ENCODE data around the gene EGFR.

Gene EGFR

DNA sequence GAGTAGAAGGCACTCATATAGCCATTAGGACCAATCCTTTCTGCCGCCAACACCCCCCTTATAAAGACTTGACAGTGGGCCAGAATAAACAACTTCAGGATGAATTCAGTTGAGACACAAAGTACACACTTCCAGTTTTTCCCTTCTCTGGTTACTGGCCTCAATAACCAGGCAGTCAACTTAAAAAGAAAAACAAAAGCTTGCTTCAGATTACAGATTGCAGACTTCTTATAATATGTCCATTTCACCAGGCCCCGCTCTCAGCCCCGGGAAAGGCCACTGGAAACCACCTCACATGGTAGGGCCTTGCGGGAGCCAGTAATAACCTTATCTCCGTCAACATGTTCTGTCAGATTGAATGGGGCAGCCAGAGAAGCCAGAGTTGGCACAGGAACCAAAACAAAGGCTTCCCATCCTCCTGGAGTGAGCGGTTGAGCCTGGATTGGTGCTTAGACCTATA, 108.8 kb downstream of the EGFR start:
- DNase-seq (ENCODE audit: low read depth), result no peak

DNA sequence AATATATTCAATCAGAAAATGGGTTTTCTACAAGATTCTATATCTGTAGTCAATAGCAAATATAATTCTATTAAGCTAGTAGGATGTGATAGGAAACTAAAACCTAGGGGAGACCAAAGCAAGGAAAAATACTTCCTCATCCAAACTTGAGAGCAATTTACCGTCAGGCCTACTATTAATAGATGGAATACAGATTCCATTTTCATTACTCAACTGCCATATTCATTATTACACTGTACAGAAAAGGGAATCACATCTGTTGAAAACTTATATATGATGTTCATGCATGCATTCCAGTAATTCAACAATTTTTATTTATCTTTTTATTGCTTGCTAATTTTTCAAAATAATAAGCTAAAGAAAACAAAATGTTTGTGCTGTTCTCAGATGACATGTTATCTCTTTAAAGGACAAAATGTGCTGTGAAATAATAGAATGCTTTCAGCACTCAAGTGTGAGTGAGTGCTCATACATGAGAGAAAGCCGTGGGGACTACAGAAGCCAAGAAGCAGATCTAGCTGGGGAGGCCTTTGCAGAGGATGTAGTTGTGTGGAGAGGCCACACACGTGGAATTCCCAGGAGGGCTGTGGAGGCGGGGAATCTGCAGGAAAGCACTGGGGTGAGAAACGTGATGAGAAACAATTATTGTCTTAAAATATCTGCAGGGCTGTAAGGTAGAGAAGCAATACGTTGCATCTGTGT, 110.0 kb downstream of the EGFR start:
- DNase-seq (ENCODE audit: low read depth), result no peak

DNA sequence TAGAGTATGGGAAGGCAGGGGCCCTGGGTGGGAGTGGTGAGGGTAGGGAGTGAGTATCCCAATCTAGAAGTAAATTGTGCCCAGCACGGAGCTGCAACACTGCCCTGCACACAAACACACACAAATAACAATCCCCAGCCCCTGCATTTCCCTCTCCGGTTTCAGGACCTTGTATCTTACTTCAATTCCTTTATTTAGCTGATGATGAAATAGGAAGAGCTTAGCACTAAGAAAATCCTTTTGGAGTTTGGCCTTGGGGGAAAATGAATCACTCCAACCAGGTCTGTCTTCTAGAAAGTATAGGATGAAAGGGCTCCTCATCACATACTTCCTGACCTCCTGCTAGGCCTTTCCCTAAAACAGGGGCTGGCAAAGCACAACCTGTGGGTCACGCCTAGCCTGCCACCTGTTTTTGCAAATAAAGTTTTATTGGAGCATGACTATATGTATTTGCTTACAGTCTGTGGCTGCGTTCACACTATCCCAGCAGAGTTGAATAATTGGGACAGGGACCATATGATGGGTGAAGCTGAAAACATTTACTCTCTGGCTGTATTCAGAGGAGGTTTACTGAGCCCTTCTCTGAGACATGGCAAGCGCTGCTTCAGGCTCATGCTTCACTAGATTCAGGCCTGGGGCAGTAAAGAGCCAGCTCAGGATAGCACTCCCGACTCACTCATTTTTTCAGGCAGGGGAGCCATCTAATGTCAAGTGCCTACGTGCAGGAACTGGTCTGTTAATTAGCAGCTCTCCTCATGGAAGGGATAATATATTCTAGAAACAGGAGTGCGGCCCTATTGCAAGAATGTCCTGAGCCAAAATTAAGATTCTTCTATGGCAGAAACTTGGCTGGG, 111.0 kb downstream of the EGFR start:
- no peak for DNase-seq (ENCODE audit: low read depth)

DNA sequence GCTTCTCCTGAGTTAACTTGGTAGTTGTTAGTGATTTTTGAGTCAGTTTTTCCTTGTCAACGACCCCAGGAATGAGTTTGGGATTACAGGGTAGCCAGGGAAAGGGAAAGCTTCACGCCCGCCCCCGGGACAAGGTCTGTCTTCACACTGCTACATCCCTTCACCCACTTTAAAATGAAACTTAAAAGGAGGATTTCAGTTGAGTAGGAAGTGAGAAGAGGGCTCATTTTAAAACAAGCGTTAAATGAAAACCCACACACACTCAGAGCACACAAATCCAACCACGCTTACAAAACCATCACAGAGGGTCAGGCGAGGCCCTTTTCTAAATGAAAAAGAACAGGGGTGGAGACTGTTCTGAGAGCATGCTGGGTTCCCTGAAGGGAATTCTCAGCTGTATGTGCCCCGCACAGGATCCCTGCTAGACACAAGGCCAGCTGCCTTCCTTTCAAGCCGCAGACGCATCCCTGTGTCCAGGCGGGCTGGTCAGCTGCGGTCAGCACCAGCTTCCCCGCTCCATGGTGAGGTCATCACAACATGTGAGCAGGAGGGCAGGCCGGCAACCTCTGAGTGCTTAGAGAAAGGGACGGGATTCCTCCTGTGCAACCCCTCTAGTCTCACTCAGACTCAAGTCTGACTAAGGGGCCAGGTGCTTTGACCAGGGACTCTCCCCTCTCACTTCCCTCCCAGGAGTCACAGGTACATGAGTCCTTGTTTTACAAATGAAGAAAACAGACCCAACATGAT, 111.8 kb downstream of the EGFR start:
- DNase-seq (ENCODE audit: low read depth), result peak; percentile 77

DNA sequence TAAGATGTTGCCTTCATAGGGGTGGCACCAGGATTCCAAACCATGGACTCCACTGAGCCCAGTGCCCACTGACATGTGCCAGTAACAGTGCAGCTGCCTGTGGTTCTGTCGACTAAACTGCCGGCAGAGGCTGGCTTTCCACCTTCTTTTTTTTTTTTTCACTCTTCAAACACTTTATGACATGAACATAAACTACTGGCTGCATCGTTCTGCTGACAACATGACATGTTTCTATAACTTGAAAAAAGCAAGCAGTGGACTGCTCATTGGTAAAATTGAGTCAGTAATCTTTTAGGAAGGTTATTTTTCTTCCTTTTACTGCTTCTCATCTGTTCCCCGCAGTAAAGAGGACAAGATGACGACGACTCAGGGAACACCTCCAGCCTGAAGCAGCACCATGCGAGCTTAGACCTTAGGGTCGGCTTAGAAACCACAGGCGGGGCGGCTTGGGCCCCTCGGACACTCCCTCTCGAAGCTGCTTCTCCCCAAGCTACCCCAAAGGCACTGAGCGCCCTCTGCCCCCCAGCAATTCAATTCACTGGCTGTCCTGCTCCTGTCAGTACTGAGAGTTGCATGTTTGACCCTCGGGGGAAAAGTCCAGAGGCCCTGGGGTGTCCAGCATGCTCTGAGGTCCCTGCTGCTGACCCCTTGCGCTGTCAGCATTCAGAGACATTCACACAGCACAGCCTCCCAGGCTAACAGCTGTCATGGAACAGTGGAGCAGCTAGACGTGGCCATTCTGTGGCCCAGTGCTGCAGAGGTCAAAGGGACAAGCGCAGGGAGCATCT, 112.5 kb downstream of the EGFR start:
- no peak for DNase-seq (ENCODE audit: low read depth)

DNA sequence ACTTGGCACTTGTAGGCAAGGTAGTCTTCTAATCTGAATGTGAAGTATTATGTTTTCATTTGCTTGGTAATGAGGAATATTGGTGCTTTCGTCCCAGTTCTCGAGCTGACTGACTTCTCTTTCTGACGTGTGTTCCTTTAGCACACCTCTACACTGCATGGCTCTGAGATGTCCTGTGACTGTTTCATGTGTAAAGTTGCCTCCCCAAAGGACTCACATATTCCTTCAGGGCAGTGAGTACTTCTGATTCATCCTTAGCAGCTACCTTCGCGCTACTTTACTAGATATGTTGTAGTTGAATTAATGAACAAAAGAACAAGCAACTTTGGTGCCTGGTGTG, 113.7 kb downstream of the EGFR start:
- DNase-seq (ENCODE audit: low read depth), result no peak

DNA sequence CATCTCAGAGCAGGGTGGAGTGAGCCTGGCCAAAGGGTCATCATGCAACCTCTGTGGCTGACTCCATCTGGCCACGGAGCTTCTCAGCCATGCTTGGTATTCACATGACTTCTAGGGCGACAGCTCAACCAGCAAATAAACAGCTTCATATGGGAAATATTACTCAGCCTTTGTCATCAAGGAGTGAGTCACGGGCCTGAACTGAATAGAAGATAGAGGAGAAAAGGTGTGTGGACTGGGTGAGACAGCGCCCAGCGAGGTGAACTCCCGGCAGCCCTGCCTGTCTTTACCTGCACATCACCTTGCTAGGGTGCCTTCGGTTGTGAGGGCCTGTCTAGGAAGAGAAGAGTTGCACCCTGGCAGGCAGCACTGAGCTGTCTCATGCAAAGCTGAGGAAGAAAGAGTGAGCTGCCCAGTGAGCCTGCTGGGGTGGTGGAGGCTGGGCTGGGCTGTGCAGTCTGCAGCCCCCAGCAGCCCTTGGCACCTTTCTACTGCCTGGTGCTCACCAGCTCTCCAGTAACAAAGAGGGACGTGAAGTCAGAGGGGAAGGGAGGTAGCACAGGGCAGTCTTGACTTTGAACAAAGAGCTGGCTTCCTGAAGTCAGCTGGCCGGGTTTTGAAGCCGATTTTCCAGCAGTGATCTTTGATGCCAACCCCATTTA, 114.2 kb downstream of the EGFR start:
- DNase-seq (ENCODE audit: low read depth), result peak; percentile 98

DNA sequence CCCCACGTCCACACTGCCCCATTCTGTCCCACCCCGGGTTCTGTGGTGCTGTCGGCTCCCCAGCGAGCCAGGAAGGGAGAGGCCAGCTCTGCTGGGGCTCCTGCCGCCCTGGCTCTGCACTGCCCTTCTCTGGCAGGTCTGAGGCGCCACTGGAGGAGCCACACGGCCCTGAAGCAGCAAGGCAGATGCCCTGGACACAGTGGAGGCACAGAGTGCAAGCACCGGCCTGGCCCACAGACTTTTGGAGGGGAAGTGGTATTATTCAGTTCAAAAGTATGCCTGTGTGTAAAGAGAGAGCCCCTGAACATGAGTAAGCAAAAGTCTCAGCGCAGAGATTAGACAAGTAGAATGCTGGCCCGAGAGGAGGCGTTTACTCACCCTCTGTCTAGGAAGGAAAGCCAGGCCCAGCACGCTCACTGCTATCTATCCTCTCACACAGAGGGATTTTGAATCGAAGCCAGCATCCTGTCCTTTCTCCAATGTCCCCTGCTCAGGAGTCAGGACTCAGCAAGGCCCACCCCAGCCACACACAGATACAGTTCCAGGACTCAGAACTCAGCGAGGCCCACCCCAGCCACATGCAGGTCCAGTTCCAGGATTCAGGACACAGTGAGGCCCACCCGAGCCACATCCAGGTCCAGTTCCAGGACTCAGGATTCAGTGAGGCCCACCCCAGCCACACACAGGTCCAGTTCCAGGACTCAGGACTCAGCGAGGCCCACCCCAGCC, 115.0 kb downstream of the EGFR start:
- DNase-seq (ENCODE audit: low read depth), result peak; percentile 95

DNA sequence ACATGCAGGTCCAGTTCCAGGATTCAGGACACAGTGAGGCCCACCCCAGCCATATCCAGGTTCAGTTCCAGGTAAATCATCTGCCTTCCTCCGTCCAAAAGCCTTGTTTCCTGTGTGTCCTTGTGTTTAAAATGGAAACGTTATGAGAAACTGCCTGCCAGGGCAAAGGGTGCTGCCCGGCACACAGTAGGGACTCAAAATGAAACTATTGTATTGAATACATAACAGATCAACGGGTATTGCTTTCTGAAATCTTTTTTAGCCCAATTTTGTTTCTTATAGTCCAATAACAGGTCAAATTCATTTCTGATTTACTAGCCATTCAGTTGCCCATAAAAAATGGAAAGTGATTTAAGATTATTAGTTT, 115.5 kb downstream of the EGFR start:
- DNase-seq (ENCODE audit: low read depth), result no peak

DNA sequence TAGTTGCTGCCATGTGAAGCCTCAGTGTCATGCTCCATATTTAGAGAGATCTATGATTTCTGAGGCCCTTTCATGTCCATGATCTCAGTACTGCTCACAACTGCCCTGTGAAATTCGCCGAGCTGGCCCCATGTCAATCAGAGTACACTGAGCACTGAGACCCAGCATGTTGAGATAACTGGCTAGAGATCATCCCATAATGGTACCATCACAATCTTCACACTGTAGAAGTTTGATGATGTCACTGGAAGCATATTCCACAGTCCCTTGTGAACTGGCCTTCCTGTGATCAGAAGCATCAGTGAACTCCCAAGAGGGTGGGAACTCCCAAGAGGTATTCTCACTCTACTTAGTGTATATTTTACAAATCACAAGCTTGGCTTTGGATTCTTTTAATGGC, 116.0 kb downstream of the EGFR start:
- DNase-seq (ENCODE audit: low read depth), result no peak

DNA sequence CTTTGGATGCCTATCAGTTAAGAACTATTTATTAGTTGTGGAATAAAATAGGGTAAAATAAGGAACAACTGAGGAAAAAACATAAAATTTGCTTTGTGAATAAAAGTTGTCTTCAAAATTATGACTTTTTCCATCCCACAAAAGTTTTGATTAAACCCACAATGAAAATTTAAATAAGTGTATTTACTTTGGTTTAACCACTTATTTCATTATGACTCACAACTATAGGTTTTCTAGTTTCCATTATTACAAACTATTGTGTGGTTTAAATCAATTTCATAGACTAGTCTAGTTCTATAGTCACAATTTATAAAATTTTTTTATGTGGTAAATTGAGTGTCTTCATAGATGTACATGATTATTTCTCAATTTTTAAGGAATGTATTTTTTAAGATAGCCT, 116.6 kb downstream of the EGFR start:
- no peak for DNase-seq (ENCODE audit: low read depth)

DNA sequence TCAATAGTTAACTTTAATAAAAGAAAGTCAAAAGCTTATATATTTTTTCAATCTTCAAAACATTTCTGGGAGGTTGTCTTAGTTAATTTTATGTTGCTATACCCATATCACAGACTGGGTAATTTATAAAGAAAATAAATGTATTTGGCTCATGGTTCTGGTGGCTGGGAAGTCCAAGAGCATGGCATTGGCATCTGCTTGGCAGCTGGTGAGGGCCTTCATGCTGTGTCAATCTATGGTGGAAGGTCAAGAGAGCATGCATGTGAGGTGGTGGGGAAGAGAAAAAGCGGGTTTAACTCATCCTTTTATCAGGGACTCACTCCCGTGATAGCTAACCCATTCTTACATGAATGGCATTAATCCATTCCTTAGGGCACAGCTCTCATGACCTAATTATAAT, 119.8 kb downstream of the EGFR start:
- no peak for DNase-seq (ENCODE audit: low read depth)

DNA sequence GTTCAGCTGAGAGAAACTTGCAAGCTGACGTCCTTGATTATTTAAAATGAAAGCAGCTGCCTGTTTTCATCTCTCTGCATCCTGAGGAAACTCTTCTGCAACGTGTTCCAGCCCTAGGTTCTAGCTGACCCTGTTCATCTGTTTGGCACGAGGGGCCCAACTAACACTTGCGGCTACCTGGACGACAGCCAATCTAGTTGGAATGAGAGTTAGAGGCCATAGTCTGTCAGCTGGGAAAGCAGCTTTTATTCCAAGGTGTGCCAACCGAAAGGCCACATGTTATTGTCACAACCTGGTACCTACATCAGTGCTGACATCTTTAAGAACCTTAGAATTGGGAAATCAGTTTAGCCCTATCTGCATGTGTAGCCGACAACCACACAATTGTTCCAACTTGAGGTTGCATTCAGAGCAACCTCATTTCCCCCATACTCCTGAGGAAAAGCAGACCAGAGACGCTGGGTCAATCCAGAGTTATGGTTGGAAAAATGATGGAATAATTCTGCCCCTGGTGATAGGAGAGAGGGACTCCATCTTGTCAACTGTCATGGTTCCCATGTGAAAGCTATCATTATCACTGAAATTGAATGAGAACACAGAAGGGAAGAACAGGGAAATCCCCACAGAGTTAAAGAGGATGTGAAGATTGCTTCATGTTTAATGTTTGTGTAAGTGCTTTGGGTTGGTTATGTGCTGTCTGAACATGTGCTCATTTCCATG, 121.6 kb downstream of the EGFR start:
- no peak for DNase-seq (ENCODE audit: low read depth)

DNA sequence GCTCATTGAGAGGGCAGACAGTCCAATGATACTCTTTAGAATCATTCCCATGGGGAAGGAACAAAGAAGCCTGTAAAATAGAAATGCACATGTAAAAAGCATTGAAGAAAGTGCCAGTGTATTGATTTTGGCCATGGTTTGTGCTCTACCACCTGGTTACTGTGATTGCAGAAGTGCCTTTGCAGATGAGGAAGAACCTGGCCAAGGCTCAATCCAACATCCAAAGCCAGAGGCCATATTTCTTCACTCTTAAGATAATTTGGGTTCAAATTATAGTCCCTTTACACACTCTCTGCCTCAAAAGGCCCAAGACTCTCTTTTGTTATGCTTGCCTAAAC, 122.1 kb downstream of the EGFR start:
- DNase-seq (ENCODE audit: low read depth), result no peak

DNA sequence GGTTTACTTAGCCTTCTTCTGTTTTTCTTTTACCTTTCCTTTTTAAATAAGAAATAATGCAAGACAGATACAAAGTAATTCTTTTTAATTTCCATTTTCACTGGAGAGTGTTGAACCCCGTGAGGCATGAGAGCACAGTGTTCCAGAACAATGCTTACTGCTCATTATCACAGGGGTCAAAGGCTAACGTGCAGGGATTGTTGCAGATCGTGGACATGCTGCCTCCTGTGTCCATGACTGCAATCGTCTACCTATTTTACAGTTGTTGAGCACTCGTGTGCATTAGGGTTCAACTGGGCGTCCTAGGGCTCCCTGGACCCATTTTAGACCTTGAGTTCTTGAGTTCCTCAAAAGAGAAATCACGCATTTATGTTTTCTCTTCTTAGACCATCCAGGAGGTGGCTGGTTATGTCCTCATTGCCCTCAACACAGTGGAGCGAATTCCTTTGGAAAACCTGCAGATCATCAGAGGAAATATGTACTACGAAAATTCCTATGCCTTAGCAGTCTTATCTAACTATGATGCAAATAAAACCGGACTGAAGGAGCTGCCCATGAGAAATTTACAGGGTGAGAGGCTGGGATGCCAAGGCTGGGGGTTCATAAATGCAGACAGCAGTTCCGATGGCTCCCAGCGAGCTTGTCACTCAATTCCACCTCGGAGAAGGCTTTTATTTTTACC, 124.2 kb downstream of the EGFR start:
- no peak for DNase-seq (ENCODE audit: low read depth)

DNA sequence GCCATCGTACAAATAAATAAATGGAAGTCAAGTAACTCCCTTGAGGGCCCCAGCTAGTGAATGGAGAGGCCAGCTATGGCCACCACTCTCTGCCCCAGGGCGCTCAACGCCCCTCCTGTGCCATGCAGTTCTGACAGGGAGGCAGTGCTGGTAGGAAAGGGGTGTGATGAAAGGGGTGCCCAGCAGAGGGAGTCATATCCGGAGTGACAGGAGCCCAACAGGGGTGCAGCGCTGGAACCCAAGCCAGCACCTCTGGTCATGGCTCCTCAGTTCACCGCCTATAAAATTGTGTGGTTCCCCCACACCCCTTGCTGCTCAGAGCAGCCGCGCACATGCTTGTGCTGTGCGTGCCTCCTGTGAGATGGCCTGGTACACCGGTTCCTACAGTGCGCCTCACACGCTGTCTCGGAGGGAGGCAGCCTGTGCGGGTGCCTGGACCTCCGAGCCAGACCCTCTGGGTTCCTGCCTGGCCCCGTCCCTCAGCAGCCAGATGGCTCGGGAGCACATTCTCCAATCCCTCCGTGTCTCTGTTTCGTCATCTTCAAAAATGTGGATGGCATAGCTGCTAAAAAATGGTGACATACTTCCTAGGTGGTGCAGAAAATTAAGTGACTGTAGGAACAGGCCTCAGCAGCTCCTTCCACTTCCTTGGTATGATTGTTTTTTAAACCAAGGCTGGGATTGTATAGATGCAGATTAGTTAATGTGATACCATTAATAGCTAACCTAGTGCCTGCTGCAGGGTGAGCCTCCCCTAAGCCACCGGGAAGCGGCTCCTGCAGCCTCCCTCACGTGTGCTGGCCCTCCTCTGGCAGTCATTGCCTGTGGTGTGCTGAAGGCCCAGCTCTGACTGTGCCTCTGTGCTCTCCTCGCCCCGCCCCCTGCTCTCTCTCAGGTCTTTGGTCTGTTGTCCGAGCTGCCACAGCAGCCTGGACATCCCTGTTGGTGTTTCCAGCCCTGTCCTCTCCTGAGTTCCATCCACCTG, 125.8 kb downstream of the EGFR start:
- no peak for DNase-seq (ENCODE audit: low read depth)

DNA sequence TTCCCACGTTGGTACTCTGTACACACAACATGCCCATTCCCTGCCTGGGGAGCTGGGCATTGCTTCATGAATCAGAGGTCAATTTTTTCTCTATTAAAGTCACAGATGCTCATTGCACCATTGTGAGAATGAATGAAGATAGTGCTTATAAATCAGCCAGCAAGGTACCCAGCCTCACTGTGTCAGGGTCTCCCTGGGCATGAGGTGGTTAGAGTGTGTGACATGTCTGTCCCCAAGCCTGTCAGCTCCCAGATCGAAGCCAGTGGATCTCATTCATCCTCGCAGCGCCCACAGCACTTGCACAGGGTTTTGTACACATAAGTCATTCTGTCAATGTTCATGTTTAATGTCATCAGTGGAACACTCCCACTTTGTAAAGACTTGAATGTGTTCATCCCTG, 126.8 kb downstream of the EGFR start:
- no peak for DNase-seq (ENCODE audit: low read depth)

DNA sequence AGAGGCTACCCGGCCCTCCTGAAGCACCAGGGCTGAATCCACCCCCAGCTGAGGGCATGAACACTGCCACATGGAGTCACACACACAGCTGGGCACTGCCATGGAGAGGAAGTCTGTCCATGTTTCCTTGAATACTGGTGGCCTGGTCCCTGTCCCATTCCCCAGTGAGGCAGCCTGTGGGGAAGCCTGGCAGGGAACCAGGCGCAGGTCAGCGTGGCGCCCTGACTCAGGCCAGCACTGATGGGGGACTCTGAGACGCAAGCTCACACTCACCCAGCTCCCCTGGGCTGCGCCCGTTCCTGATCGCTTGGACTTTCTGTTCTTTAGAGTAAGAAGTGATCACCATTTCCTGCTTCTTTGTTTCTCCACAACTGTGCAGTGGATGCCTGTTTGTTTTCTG, 128.3 kb downstream of the EGFR start:
- DNase-seq (ENCODE audit: low read depth), result no peak

DNA sequence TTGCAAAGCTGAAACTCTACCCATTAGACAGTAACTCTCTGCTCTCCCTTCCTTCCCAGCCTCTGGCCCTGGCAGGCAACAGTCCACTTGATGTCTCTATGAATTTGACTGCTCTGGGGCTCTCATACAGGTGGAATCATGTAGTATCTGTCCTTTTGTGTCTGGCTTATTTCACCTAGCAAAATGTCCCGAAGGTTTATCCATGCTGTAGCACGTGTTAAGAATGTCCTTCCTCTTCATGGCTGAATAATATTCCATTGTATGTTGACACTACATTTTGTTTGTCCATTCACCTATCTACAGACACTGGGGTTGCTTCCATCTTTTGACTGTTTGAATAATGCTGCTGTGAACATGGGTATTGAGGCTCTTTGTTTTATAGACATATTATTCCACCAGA, 128.9 kb downstream of the EGFR start:
- no peak for DNase-seq (ENCODE audit: low read depth)
